Breast epithelium (tissue), 3 donors: Measurements from ENCODE around the gene AKIRIN2.

ENCODE experiments used
- POLR2AphosphoS5 ChIP-seq, 3 donors: sonication (generic); formaldehyde crosslinking; IDR thresholded peaks; one replicate each; pipeline ENCODE4 v1.6.1; 2017; ENCODE audit warnings: antibody characterized with exemption in 3 of 3
- TF ChIP-seq, protein P1 (sequence below), 3 donors: fragments of 450-650 bp; IDR thresholded peaks; one replicate each; pipeline ENCODE4 v1.5.1; 2016 to 2017; ENCODE audit warnings: antibody characterized with exemption in 3 of 3, mild to moderate bottlenecking in 3 of 3, moderate library complexity in 3 of 3

DNA sequence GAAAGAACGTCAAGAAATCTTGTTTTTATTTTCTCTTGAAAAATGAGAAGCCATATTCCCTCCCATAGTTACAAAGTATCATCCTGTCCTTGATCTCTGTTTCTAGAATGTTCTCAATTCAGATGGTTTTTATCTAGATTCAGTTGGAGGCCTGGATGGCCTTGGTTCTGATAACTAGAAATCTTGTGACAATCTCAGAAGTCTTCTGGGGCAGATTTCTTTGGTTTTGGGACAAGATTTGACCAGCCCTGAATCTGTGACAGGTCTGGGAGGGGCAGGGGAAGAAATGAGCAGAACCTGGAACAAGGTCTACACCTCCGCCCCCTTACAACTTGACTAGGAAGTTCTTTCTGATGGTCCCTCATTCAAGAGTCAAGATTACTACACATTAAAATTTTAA lies 41.4 kb upstream of the AKIRIN2 start:
- TF ChIP-seq, protein P1, sequence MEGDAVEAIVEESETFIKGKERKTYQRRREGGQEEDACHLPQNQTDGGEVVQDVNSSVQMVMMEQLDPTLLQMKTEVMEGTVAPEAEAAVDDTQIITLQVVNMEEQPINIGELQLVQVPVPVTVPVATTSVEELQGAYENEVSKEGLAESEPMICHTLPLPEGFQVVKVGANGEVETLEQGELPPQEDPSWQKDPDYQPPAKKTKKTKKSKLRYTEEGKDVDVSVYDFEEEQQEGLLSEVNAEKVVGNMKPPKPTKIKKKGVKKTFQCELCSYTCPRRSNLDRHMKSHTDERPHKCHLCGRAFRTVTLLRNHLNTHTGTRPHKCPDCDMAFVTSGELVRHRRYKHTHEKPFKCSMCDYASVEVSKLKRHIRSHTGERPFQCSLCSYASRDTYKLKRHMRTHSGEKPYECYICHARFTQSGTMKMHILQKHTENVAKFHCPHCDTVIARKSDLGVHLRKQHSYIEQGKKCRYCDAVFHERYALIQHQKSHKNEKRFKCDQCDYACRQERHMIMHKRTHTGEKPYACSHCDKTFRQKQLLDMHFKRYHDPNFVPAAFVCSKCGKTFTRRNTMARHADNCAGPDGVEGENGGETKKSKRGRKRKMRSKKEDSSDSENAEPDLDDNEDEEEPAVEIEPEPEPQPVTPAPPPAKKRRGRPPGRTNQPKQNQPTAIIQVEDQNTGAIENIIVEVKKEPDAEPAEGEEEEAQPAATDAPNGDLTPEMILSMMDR (IDR thresholded peaks at IDR 0.05), result no peak
- no peak for TF ChIP-seq POLR2AphosphoS5 (IDR thresholded peaks at IDR 0.05)
